ENCODE results near the gene MACROH2A2. TPM values are rescaled to one million over a fixed set of nuclear protein-coding genes. Genes with fewer than 3 reads are reported as not detected.
"Not testable (repeated sequence)": the region's sequence is repeated elsewhere in the genome, so short reads cannot be mapped to it uniquely, and the experiment has no call there.

The MACROH2A2 gene
- total RNA-seq, 2 experiments from 2014 or later: 4.1 to 4.8 TPM

GRCh38 chr10:70112071-70112470 is 59.4 kb downstream of the MACROH2A2 start:
- Mint-ChIP-seq H3K36me3 (peaks cover 14% of the 10 kb centered on the region), H3K27ac (no peak overlapping the region), H3K9me3 (no peaks in the 10 kb centered on the region), H3K4me1 (ENCODE audit: low read depth) (peaks cover 4% of the 10 kb centered on the region), H3K27me3 (no peaks in the 10 kb centered on the region), H3K4me3 (no peak overlapping the region)
- no peak for DNase-seq
- ChIA-PET CTCF (no interaction called here), POLR2A (no interaction called here)
- intact Hi-C loops (cut with micrococcal nuclease): no loop called here

- intact Hi-C loops (cut with micrococcal nuclease): no loop called here
- peaks cover 14% of the 10 kb centered on the region for H3K36me3 Mint-ChIP-seq
- POLR2A ChIA-PET: no interaction called here
- no peaks in the 10 kb centered on the region for H3K9me3 Mint-ChIP-seq
- H3K4me1 Mint-ChIP-seq (ENCODE audit: low read depth): peaks cover 4% of the 10 kb centered on the region
- no peak overlapping the region for H3K4me3 Mint-ChIP-seq
- no peak for DNase-seq
- no peaks in the 10 kb centered on the region for H3K27me3 Mint-ChIP-seq
- CTCF ChIA-PET: interaction anchor here (0.6 to 5.5 kb wide), 14 partner anchors 8 to 303 kb away, joined by 3 to 59 read pairs (median 8); partner anchors contain the start of gene TYSND1
- no peak overlapping the region for H3K27ac Mint-ChIP-seq
Observed at GRCh38 chr10:70114902-70115301, 62.3 kb downstream of the MACROH2A2 start.

- Mint-ChIP-seq H3K9me3 (no peaks in the 10 kb centered on the region), H3K27me3 (no peaks in the 10 kb centered on the region), H3K27ac (no peak overlapping the region), H3K4me3 (no peak overlapping the region), H3K36me3 (peaks cover 14% of the 10 kb centered on the region), H3K4me1 (ENCODE audit: low read depth) (peaks cover 4% of the 10 kb centered on the region)
- intact Hi-C loops (cut with micrococcal nuclease): loop anchor here (1.0 kb wide), 1 partner anchor 248 kb away; no protein-coding TSS in a partner anchor
- DNase-seq: peak; percentile 69
- ChIA-PET POLR2A (interaction anchor here (0.6 to 0.8 kb wide), 2 partner anchors 54 to 380 kb away, joined by 3 read pairs; partner anchors contain the start of gene SAR1A), CTCF (interaction anchor here (0.6 to 5.5 kb wide), 48 partner anchors 10 to 1932 kb away, joined by 3 to 59 read pairs (median 4); partner anchors contain the start of genes EIF4EBP2 and TYSND1)
Observed at GRCh38 chr10:70115948-70116682, 63.5 kb downstream of the MACROH2A2 start.

- Mint-ChIP-seq H3K9me3 (no peaks in the 10 kb centered on the region), H3K4me3 (no peak overlapping the region), H3K36me3 (peaks cover 19% of the 10 kb centered on the region), H3K27ac (no peak overlapping the region), H3K27me3 (no peaks in the 10 kb centered on the region), H3K4me1 (ENCODE audit: low read depth) (peaks cover 4% of the 10 kb centered on the region)
- ChIA-PET CTCF (interaction anchor here (0.7 to 5.5 kb wide), 13 partner anchors 11 to 671 kb away, joined by 3 to 59 read pairs (median 4); partner anchors contain the start of gene TYSND1), POLR2A (no interaction called here)
- no peak for DNase-seq
- intact Hi-C loops (cut with micrococcal nuclease): no loop called here
Observed at GRCh38 chr10:70117646-70118045, 65.0 kb downstream of the MACROH2A2 start.

- Mint-ChIP-seq H3K9me3 (no peaks in the 10 kb centered on the region), H3K27me3 (no peaks in the 10 kb centered on the region), H3K27ac (no peak overlapping the region), H3K36me3 (peaks cover 15% of the 10 kb centered on the region), H3K4me1 (ENCODE audit: low read depth) (peaks cover 4% of the 10 kb centered on the region), H3K4me3 (no peak overlapping the region)
- DNase-seq: no peak
- CTCF ChIA-PET: interaction anchor here (0.9 to 5.5 kb wide), 9 partner anchors 12 to 272 kb away, joined by 3 to 58 read pairs (median 4); no protein-coding TSS in a partner anchor
- POLR2A ChIA-PET: interaction anchor here (0.9 kb wide), 1 partner anchor 8 kb away, joined by 3 read pairs; no protein-coding TSS in a partner anchor
- intact Hi-C loops (cut with micrococcal nuclease): no loop called here
Observed at GRCh38 chr10:70118196-70118595, 65.5 kb downstream of the MACROH2A2 start.

- POLR2A ChIA-PET: interaction anchor here (0.6 to 0.9 kb wide), 2 partner anchors 7 to 90 kb away, joined by 3 read pairs; no protein-coding TSS in a partner anchor
- CTCF ChIA-PET: interaction anchor here (0.9 to 5.5 kb wide), 5 partner anchors 13 to 244 kb away, joined by 3 to 58 read pairs (median 5); no protein-coding TSS in a partner anchor
- Mint-ChIP-seq H3K27me3 (no peaks in the 10 kb centered on the region), H3K4me1 (ENCODE audit: low read depth) (peaks cover 4% of the 10 kb centered on the region), H3K9me3 (no peaks in the 10 kb centered on the region), H3K36me3 (peaks cover 9% of the 10 kb centered on the region), H3K4me3 (no peak overlapping the region), H3K27ac (no peak overlapping the region)
- no peak for DNase-seq
- intact Hi-C loops (cut with micrococcal nuclease): no loop called here
Observed at GRCh38 chr10:70119197-70119596, 66.6 kb downstream of the MACROH2A2 start.

- H3K4me1 Mint-ChIP-seq (ENCODE audit: low read depth): peaks cover 4% of the 10 kb centered on the region
- H3K4me3 Mint-ChIP-seq: no peak overlapping the region
- H3K27me3 Mint-ChIP-seq: no peaks in the 10 kb centered on the region
- no peaks in the 10 kb centered on the region for H3K9me3 Mint-ChIP-seq
- ChIA-PET POLR2A (interaction anchor here (0.6 kb wide), 1 partner anchor 90 kb away, joined by 3 read pairs; no protein-coding TSS in a partner anchor), CTCF (interaction anchor here (5.1 to 5.5 kb wide), 2 partner anchors 13 to 244 kb away, joined by 56 to 58 read pairs; no protein-coding TSS in a partner anchor)
- peaks cover 9% of the 10 kb centered on the region for H3K36me3 Mint-ChIP-seq
- DNase-seq: no peak
- no peak overlapping the region for H3K27ac Mint-ChIP-seq
- intact Hi-C loops (cut with micrococcal nuclease): no loop called here
Observed at GRCh38 chr10:70119623-70120022, 67.0 kb downstream of the MACROH2A2 start.

- POLR2A ChIA-PET: interaction anchor here (0.5 kb wide), 1 partner anchor 26 kb away, joined by 3 read pairs; the partner anchor contains the start of gene TYSND1
- DNase-seq: no peak
- intact Hi-C loops (cut with micrococcal nuclease): no loop called here
- Mint-ChIP-seq H3K36me3 (peaks cover 9% of the 10 kb centered on the region), H3K9me3 (no peaks in the 10 kb centered on the region), H3K27me3 (no peaks in the 10 kb centered on the region), H3K27ac (no peak overlapping the region), H3K4me1 (ENCODE audit: low read depth) (peaks cover 4% of the 10 kb centered on the region), H3K4me3 (no peak overlapping the region)
- CTCF ChIA-PET: no interaction called here
Observed at GRCh38 chr10:70120417-70120816, 67.8 kb downstream of the MACROH2A2 start.

- peaks cover 5% of the 10 kb centered on the region for H3K36me3 Mint-ChIP-seq
- intact Hi-C loops (cut with micrococcal nuclease): no loop called here
- H3K9me3 Mint-ChIP-seq: no peaks in the 10 kb centered on the region
- H3K4me3 Mint-ChIP-seq: no peak overlapping the region
- ChIA-PET POLR2A (no interaction called here), CTCF (no interaction called here)
- H3K27me3 Mint-ChIP-seq: no peaks in the 10 kb centered on the region
- H3K4me1 Mint-ChIP-seq (ENCODE audit: low read depth): no peaks in the 10 kb centered on the region
- no peak overlapping the region for H3K27ac Mint-ChIP-seq
- no peak for DNase-seq
Observed at GRCh38 chr10:70121281-70121949, 68.8 kb downstream of the MACROH2A2 start.

- H3K27me3 Mint-ChIP-seq: no peaks in the 10 kb centered on the region
- no peaks in the 10 kb centered on the region for H3K4me1 Mint-ChIP-seq (ENCODE audit: low read depth)
- intact Hi-C loops (cut with micrococcal nuclease): no loop called here
- H3K27ac Mint-ChIP-seq: no peak overlapping the region
- CTCF ChIA-PET: interaction anchor here (1.3 kb wide), 1 partner anchor 25 kb away, joined by 3 read pairs; no protein-coding TSS in a partner anchor
- POLR2A ChIA-PET: interaction anchor here (0.6 kb wide), 1 partner anchor 29 kb away, joined by 3 read pairs; no protein-coding TSS in a partner anchor
- H3K36me3 Mint-ChIP-seq: peaks cover 5% of the 10 kb centered on the region
- H3K4me3 Mint-ChIP-seq: no peak overlapping the region
- no peak for DNase-seq
- H3K9me3 Mint-ChIP-seq: no peaks in the 10 kb centered on the region
Observed at GRCh38 chr10:70122742-70123141, 70.1 kb downstream of the MACROH2A2 start.

GRCh38 chr10:70123166-70123565 is 70.5 kb downstream of the MACROH2A2 start:
- CTCF ChIA-PET: interaction anchor here (1.3 kb wide), 1 partner anchor 24 kb away, joined by 3 read pairs; no protein-coding TSS in a partner anchor
- H3K9me3 Mint-ChIP-seq; DNase-seq; H3K27me3 Mint-ChIP-seq; H3K4me3 Mint-ChIP-seq; POLR2A ChIA-PET; intact Hi-C loops (cut with micrococcal nuclease); H3K27ac Mint-ChIP-seq; H3K36me3 Mint-ChIP-seq; H3K4me1 Mint-ChIP-seq (ENCODE audit: low read depth): not testable (repeated sequence)

GRCh38 chr10:70123817-70124216 is 71.2 kb downstream of the MACROH2A2 start:
- DNase-seq: no peak
- peaks cover 5% of the 10 kb centered on the region for H3K36me3 Mint-ChIP-seq
- H3K9me3 Mint-ChIP-seq: no peaks in the 10 kb centered on the region
- H3K4me1 Mint-ChIP-seq (ENCODE audit: low read depth): no peaks in the 10 kb centered on the region
- ChIA-PET CTCF (interaction anchor here (4.5 kb wide), 1 partner anchor 8 kb away, joined by 24 read pairs; no protein-coding TSS in a partner anchor), POLR2A (no interaction called here)
- H3K27ac Mint-ChIP-seq: no peak overlapping the region
- intact Hi-C loops (cut with micrococcal nuclease): no loop called here
- no peak overlapping the region for H3K4me3 Mint-ChIP-seq
- H3K27me3 Mint-ChIP-seq: no peaks in the 10 kb centered on the region
